Iris pigment epithelial cell (primary cell): Measurements from ENCODE around the gene CYLD.

Source experiments
- DNase-seq: peaks from one replicate; pipeline ENCODE4 v3.0.0-alpha.2; 2011; ENCODE audit warnings: low read depth

Gene CYLD

DNA sequence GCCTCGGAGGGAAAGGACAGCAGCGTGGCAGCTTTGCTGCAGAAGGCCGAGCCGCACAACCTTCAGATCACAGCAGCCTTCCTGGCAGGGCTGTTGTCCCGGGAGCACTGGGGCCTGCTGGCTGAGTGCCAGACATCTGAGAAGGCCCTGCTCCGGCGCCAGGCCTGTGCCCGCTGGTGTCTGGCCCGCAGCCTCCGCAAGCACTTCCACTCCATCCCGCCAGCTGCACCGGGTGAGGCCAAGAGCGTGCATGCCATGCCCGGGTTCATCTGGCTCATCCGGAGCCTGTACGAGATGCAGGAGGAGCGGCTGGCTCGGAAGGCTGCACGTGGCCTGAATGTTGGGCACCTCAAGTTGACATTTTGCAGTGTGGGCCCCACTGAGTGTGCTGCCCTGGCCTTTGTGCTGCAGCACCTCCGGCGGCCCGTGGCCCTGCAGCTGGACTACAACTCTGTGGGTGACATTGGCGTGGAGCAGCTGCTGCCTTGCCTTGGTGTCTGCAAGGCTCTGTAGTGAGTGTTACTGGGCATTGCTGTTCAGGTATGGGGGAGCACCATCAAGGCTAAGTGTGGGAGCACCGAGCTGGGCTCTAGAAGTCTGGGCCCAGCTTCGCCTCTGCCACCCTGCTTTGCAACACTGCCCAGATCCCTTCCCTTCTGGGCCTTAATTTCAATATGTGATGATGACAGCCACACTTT lies 29.9 kb upstream of the CYLD start:
- DNase-seq: no peak

DNA sequence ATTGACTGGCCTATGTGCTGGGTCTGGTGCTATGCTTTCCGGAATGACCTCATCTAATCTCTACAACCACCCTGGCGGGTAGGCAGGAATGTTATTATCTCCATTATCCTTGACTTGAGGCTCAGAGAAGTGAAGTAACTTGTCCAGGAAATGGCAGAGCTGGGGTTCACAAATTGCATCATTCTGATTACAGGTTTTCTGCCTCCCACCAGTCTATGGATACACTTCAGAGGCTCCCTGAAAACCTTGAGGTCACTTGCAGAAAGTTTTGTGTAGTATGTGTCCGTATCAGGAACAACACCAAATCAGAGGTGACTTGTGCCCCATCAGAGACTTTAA lies 29.4 kb upstream of the CYLD start:
- peak; percentile 70 for DNase-seq

DNA sequence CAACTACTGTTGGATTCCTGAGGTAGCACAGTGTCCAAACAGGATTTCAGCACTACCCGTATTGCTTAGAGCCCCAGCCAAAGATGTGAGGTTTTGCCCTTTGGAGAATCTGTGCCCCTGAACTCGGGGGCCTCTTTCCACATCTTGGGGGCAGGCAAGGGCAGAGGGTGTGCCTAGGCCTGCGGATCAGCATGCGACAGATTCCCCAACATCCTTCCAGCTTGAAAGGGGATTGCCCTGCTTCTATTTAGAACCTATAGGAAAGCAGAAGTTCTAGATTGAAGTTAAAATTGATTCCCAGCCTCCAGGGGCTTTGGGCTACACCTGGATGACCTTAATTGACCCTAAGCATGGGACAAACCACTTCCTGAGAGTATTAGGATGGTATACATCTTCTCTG lies 28.9 kb upstream of the CYLD start:
- DNase-seq: no peak

DNA sequence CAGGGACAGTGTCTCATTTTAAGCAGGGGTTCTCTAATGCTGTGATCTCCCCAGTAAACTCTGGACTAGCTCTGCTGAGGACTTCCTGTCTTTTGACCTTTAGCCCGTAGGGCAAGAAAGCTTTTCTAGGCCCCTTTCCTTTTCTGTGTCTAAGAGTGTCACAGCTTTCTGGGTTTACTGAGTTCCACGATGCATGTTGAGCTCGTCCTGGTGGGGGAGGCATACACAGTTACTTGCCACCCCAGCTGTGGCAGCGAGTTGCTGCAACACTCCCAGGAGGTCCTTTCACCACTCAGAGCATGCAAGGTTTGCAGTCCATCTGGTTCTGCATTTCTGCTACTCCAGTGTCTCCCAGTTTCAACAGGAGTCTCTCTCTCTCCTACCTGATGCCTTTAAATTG lies 24.8 kb upstream of the CYLD start:
- no peak for DNase-seq

DNA sequence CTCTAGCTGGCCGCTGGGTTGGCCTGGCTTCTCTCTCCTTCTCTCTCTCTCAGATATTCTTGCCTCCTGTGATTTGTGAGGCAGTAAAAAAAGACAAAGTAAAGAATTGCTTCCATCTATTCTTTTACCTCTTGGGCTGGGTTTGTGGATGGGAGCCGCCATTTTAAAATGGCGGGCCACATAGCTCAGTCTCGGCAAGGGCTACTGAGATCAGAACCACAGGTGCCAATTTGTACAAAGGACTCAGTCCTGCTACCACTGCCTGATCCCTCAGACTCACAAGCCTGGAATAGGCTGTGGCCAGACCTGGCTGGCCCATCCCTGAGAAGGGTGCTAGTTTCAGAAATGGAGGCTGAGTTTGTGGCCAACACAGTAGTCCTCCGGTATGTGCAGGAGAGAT lies 24.4 kb upstream of the CYLD start:
- no peak for DNase-seq

DNA sequence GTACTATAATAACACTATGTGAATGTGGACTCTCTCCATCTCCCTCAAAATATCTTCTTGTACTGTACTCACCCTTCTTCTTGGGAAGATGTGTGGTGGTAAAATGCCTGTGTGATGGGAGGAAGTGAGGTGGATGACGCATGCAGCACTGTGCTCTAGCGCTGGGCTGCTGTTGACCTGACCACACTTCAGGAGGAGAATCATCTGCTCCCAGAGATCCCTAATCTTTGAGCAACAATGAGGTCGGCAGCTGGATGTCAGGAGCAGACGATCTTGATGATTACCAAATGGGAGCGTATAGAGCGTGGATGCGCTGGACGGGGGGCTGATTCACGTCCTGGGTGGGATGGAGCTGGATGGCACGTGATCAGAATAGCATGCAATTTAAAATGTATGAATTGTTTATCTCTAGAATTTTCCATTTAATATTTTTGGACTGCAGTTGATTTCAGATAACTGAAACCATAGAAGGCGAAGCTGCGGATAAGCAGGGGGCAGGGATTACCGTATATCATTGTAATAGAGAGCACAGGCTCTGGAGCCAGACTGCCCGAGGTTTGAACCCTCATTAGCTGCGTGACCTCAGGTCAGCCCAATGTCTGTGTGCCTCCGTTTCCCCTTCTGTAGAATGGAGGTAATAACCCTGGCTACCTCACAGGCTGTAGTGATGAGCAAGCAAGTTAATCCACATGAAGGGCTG lies 23.7 kb upstream of the CYLD start:
- DNase-seq: peak; percentile 51

DNA sequence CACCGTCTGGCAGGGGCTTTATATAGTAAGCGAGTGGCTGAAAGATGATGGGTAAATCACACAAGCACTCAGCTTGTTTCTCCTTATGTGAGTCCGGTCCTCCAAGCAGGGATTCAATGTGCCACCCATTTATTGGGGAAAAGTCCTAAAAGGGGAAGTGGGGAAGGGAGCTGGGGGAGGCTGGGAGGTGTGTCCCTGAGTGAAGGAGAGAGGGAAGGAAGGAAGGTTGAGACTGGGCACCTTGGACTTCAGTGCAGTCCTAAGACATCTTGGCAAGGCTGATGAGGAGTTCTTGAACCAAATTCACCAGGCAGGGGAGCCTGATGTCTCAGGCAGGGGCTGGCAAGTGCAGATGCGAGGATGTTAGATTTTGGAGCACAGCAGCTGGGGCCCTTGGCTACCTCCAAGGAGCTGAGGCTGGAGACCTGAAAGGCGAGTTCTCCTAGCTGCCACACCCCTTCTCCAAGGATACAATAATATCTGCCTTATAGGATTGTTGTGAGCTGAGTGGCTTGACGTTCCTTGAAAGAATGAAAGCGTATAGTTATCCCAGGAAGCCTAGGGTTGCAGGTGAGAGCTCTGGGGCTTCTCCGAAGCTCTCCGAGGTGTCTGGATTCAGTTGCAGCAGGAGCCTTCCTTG lies 23.0 kb upstream of the CYLD start:
- no peak for DNase-seq

DNA sequence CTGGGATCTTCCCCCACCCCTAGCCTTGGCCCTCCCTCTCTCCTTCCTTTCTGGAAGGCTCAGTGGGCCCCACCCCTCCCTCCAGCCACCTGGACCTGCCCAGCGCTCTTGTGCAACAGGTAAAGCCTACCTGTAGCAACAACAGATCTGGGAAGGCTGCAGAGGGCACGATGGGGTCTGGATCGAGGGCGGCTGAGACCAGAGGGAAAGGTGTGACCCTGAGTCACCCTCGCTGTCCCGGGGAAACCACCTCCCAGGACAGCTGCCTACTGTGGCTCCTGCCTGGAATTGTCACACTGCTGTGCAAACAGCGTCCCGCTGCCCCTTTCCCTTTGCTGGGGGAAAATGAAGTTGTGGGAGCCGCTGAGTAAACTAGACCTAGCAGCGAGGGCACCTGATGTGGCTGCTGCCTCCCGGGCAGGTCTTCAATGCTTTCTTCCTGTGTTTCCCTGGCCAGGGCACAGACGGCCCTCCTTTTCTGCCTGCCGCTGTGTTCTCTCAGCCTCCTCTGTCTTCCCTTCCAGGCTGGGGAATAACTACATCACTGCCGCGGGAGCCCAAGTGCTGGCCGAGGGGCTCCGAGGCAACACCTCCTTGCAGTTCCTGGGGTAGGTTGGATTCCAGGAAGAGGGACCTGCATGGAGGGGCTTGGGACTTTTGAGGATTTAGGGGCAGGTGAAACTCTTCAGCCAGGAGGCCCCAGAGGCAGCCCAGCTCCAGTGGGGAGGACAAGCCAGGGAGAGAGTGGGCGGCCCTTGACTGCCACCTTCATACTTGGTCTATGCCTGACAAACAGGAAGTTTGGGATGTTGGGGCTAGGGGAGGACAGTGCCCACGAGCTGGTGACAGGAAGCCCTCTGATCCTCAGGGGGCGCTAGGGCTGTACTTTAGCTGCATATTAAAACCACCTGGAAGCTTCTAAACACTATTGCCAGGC lies 22.2 kb upstream of the CYLD start:
- no peak for DNase-seq

DNA sequence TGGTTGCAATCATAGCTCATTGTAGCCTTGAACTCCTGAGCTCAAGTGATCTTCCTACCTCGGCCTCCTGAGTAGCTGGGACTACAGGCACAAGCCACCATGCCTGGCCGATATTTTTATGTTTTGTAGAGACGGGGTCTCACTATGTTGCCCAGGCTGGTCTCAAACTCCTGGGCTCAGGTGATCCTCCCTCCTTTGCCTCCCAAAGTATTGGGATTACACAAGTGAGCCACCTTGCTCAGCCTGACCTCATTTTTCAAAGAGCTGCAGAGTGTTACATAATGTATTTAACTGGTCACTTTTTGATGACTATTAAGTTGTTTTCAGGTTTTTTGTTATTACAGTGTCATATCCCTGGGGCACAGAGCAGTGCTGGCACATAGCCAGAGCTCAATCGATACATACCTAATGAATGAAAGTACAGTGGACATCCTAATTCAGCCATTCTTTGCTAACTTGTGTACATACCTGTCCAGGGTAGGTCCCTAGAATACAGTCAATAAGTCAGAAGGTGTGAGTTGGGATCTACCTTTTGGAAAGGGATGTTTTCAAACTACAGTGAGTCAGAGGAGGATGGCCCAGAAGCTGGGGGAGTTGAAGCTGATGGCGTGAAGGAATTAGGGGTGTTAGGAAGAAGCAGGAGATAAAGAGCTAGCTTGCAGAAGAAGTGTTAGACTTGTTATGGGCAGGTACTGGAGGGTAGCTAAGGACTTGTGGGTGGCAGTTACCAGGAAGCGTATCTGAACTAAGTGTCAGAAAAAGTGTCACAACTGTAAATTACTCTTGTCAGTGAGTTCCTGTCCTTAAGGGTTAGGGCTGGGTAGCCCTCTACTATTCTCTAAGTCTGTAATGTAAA lies 20.1 kb upstream of the CYLD start:
- DNase-seq: no peak

DNA sequence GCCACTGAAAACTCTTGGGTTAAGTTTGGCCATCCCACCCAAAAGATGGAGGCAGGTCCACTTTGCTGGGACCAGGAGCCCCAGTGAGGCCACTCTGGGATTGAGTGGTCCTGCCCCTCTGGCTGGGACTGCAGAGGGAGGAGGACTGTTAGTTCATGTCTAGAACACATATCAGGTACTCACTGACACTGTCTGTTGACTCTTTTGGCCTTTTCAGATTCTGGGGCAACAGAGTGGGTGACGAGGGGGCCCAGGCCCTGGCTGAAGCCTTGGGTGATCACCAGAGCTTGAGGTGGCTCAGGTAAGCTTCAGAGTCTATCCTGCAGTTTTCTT lies 19.5 kb upstream of the CYLD start:
- DNase-seq: no peak

DNA sequence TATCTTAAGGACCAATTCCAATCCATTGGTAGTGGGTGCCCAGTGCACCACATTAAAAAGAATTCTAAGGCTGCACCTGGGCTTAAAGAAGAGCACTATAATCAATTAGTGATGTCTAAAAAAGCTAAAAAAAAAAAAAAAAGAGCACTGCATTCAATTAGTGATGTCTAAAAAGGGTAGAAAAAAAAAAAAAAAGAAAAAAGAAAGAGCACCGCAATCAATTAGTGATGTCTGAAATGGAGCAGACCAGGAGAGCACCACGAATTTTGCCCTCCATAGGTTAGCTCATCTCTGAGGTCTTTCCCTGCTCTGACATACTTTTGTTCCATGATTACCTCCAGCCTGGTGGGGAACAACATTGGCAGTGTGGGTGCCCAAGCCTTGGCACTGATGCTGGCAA lies 18.9 kb upstream of the CYLD start:
- no peak for DNase-seq

DNA sequence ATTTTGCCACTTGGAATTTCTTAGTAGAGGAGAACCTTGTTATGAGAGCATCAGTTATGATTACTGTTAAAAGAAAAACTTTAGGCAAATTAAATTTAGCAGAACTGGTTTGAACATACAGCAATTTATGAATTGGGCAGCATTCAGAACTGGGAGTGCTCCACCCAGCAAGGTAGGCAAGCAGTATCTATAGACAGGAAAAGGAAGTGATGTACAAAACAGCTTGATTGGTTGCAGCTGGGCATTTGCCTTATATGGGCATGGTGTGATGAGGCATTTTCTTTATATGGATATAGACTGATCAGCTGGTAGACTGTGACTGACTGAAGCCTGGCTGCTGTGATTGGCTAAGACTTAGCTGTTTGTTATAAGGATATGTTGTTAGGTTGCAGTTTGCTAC lies 17.6 kb upstream of the CYLD start:
- DNase-seq: no peak

DNA sequence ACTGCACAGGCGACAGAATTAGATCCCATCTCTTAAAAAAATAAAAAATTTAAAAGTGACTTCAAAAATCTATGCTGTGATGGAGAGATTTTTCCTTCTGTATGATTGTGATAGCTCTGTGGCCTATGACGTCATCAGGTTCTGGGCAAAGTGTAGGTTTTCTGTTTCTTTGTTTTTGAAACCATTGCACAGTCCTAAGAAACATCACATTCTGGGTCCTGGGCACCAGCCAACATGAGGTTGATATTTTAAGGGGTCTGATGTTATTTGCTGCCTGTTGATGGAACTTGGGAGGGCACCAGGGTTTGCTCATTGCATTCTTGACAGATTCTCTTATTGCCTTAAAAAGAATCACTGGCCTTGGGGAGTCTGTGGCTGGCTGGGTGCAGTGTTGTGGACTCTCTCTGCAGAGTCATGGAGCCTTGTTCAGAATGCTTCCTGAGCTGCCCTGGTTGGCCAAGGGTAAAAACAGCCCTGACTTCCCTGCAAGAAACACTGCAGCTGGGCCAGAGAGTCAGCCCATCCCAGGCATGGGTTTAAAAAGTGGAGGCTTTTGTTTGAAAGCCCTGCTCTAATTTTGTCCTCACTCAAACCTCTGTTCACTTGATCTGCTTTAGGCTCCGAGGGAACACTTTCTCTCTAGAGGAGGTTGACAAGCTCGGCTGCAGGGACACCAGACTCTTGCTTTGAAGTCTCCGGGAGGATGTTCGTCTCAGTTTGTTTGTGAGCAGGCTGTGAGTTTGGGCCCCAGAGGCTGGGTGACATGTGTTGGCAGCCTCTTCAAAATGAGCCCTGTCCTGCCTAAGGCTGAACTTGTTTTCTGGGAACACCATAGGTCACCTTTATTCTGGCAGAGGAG lies 10.5 kb upstream of the CYLD start:
- DNase-seq: no peak

DNA sequence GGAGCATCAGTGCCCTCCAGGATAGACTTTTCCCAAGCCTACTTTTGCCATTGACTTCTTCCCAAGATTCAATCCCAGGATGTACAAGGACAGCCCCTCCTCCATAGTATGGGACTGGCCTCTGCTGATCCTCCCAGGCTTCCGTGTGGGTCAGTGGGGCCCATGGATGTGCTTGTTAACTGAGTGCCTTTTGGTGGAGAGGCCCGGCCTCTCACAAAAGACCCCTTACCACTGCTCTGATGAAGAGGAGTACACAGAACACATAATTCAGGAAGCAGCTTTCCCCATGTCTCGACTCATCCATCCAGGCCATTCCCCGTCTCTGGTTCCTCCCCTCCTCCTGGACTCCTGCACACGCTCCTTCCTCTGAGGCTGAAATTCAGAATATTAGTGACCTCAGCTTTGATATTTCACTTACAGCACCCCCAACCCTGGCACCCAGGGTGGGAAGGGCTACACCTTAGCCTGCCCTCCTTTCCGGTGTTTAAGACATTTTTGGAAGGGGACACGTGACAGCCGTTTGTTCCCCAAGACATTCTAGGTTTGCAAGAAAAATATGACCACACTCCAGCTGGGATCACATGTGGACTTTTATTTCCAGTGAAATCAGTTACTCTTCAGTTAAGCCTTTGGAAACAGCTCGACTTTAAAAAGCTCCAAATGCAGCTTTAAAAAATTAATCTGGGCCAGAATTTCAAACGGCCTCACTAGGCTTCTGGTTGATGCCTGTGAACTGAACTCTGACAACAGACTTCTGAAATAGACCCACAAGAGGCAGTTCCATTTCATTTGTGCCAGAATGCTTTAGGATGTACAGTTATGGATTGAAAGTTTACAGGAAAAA lies 9.7 kb upstream of the CYLD start:
- no peak for DNase-seq

DNA sequence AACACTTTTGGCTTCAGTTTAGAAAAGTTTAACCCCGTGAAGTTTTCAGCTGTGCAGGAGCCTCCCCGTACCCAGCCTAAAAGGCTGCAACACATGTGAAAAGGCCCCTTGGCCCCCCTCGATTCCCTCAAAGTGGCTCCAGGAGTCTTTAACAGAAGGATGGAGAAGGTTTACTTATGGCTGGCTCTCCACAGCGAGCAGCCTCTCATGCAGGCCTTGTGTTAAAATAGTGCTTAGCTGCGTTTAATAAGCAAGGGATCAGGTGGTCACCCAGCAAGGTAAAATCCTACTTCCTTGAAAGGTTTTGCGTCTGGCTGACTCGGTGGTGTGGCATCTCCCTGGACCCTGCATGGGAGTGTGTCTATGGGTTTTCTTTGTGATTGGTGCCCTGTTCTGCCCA lies 8.4 kb upstream of the CYLD start:
- DNase-seq: no peak

DNA sequence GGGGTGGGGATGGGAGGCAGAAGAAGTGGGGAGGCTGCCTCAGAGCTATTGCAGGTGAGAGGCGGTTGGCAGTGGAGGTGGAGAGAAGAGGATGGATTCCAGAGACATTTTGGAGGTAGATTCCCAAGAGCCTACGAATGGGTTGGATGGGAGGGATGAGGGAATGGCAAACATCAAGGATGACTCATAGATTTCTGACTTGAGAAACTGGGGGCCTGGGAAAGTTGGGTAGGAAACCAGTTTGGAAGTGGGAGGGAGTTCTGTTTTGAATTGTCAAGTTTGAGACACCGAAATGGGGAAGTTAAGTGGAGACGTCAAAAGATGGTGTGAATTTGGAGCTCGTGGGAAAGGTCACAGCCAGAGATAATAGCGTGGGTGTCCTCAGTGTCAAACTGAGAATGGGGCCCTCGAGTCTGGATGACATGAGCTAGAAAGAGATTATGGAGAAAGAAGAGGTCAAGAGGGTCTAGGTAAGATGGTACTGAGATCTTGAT lies 6.2 kb upstream of the CYLD start:
- DNase-seq: no peak

DNA sequence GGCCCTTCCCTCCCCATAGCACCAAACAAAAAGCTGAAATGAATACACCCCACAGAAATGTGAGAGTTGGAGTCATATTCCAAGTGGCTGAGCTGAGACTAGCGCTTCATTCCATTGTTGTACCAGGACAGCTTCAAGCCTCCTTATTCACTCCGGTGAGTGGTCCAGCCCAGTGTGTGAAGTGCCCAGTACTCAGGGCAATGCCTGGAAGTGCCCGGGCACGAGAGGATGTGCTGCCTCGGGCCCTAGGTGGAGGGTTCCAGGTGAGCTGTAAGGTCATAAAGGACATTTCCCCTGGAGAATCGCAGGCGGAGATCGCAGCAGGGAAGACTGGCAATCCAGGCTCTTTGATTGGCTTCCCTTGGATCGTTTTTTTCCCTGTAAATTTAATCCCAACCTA lies 5.4 kb upstream of the CYLD start:
- DNase-seq: no peak

DNA sequence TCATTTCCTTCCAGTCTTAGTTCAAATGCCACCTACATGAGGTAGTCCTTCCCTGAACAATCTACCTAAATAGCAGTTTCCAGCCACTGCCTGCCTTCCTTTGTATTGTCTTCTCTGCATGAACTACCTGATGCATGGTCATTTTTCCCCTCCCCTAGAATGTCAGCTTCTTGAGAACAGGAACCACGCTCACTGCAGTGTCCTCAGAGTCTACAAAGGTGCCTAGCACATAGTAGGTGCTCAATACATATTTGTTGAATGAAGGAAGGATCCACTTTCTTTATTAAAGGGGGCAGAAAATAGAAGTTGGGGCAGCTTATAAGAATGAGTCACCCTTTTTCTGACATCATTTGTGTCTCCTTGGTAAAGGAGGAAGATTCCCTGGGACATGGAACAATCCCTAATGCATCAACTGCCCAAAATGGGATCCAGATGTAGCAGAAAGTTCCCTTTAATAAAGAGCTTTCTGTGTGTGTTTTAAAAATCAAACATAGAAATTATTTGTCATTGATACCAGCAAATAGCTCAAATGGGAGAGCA lies 4.4 kb upstream of the CYLD start:
- DNase-seq: no peak

DNA sequence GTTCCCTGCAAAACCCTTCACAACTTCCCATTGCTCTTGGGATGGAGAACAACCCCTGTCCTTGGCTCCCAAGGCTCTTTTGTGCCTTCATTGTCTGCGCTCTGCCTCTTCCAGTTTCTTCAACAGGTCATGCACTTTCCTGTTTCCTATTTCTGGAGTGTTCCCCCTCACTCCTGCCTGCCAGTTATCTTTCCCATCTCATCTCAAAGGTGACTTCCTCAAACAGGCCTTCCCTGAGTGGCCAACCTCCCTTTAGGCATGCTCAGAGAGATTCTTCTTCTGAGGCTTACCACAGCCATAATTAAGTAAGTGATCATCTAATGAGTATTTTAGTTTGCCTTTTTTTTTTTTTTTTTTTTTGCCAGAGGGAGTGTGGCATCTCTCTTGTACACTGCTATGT lies 2.9 kb upstream of the CYLD start:
- DNase-seq: no peak
